NCI-H1092 (cell line): ENCODE measurements around the gene RYR3.

Source experiments
- DNase-seq: peaks from one replicate; lab custom pipeline; 2025; lab: John Stamatoyannopoulos, UW

Gene RYR3

DNA sequence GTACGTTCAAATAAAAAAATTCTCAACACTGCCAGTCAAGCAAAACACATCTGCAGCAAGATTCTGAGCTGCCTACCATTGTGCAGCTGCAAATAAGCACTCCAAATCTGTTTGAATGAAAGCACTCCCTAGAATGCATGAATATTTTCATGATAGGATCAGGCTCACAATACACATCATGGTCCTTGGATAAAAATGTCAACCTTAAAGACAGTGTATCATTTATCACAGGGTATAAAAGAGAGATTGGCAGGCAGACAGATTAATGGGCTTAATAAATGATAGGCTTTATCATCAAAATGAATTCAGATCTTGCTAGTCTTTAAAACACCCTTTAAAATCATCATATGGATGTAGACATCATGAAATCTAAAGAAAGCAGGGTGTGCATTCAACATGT is 9.2 kb downstream of the RYR3 start:
- DNase-seq = no peak

DNA sequence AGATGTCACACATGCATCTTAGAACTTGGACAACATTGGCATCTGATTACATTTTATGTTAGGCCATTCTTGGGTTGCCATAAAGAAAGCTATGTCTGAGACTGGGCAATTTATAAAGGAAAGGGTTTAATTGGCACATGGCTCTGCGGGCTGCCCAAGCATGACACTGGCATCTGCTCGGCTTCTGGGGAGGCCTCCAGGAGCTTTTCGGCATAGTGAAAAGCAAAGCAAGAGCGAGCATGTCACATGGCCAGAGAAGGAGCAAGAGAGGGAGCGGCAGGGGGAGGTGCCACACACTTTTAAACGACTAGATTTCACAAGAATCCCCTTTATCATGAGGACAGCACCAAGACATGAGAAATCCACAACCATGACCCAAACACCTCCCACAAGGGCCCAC is 11.3 kb downstream of the RYR3 start:
- no peak for DNase-seq

DNA sequence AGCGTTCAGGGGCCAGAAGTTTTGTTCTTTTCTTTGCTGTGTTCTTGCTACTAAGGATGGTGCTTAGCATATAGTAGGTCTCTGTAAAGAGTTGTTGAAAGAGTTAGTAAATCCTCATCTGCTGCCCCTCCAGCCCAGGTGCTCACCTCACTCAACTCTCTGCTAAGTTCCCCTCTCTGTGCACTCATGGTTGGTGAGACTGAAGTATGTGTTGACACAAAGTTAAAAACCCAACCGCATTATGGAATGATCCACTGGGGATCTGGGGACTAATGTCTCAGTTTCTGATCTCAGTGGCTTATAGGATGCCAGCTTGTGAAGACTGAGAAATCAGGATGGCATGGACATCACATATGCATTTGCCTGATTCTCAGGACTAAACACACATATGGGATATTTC is 13.8 kb downstream of the RYR3 start:
- no peak for DNase-seq

DNA sequence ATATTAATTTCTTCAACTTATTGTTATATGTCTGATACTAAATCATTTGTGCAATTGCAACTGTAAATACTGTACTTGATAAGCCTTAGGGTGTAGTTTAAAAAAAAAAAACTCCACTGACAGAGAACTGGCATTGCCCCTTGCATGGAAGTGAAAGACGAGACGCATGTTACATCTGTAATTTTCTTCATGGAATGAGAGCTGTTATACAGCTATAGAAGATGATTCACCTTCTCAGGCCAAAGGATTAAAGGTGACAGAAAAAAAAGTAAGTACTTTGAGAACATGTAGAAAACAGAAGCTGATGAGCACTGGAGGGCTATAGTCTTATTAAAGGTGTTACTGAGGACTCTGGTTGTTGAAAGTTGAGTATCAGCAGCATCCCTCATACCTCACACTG is 16.1 kb downstream of the RYR3 start:
- DNase-seq = no peak

DNA sequence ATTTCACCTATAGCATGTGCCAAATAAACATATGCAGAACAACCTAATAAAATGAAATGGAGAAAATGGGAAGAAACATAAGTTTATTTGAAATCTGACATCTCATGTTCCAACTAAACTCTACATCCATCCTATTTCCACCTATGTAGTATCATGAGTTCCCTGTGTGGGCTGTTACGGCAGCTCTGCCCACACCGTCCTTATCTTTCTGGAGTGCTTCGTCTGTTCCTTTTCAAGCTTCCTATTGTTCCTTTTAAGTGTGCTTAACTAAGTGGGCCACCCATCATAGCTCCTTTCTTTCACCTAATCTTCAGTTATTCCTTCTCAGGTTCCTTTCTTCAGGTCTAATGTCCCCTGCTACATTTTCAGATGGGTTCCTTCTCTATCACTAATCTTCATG is 17.3 kb downstream of the RYR3 start:
- no peak for DNase-seq

DNA sequence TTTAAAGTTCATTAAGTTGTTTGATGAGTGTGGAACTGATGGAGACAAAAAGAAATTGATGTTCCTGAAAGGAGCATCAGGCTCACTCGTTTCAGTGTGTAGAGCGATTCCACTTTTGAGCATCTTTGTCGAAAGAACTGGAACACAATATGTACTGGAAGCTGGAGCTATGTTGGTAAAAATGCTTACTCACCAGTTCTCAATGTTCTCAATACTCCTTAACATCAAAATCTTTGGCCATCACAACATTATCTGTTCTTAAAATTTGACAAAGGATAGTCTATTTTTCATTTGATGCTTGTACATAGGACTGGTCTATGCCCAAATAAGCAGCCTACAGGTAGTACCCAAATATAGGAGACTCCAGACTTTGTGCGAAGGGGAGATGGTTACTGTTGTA is 18.7 kb downstream of the RYR3 start:
- DNase-seq = no peak

- DNase-seq = no peak
Observed at GRCh38 chr15:33330931-33331330, 20.2 kb downstream of the RYR3 start.

- DNase-seq = no peak
Observed at GRCh38 chr15:33341953-33342352, 31.2 kb downstream of the RYR3 start.

GRCh38 chr15:33343275-33343674 is 32.5 kb downstream of the RYR3 start:
- DNase-seq = no peak

DNA sequence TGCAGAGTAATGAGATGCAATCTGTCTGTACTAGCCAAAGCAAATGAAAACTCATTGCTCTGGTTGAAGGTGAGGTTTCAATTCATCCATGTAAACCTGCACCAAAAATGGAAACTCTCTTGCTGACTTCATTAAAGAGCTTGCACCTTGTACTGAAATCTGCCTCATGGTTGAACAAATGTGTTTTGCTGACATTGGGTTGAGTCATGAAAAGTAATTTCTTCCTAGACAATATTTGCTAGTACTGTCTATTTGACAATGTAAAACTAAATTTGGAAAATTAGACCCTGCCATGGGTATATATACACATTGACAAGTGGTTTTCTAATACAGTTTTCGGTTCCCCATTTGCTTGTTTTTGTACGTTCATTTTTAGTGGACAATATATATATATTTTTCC is 33.3 kb downstream of the RYR3 start:
- DNase-seq = no peak

DNA sequence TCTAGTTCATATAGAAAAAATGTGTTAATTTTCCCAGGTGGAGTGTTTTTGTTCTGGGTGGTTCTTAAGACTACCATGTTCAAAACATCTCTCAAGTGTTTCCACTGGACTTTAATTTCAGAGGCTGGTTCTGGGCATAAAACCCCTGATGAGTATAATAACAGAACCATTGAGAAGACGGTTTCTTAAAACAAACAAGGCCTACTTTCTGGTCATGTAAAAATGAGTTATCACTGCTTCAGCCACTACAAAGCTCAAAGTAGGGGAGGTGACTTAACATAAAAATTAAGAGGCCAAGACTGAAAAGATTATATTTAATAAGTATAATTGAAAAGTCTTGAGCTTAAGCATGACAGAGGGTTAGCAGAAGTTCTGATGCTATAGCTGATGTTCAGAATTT is 33.8 kb downstream of the RYR3 start:
- no peak for DNase-seq

- no peak for DNase-seq
Observed at GRCh38 chr15:33354411-33354810, 43.6 kb downstream of the RYR3 start.

DNA sequence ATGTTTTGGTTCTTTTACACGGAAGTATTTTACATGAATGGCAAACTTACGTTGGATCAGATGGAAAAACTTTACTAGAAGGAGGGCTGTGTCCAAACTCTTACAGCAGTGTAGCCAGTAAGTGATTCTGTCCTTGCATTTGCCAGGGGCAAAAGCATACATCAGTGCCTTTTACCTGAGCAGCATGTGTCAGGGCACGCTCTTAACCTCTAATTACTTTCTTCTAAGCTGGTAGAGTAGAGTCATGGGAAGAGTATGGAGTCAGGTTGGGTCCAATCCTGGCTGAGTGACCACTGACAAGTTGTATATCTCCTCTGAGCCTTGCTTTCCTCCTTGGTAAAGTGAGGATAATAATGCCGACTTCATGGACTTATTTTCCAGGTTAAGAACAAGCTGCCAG is 47.1 kb downstream of the RYR3 start:
- DNase-seq = no peak

- DNase-seq = no peak
Observed at GRCh38 chr15:33358306-33358705, 47.5 kb downstream of the RYR3 start.

DNA sequence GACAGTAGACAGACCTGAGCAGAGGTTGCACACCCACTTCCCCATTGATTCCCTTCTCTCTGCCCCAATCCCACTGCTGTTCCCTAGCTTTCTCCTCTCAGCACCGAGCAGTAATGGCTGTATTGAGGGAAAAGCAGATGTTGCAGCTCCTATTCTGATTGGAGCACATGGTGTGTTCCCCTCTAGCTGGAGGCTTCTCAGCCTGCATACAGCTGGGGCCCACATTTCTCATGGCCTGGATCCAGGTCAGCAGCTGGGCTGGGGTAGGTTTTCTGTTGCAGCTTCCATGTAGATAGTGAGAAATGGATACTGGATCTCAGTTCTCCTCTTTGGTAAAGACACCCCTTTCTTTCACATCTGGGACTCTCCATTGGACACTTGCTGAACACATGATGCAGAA is 50.1 kb downstream of the RYR3 start:
- no peak for DNase-seq

GRCh38 chr15:33369941-33370622 is 59.3 kb downstream of the RYR3 start:
- DNase-seq = no peak

- DNase-seq = no peak
Observed at GRCh38 chr15:33370623-33371020, 59.9 kb downstream of the RYR3 start.

- no peak for DNase-seq
Observed at GRCh38 chr15:33371159-33371558, 60.4 kb downstream of the RYR3 start.

DNA sequence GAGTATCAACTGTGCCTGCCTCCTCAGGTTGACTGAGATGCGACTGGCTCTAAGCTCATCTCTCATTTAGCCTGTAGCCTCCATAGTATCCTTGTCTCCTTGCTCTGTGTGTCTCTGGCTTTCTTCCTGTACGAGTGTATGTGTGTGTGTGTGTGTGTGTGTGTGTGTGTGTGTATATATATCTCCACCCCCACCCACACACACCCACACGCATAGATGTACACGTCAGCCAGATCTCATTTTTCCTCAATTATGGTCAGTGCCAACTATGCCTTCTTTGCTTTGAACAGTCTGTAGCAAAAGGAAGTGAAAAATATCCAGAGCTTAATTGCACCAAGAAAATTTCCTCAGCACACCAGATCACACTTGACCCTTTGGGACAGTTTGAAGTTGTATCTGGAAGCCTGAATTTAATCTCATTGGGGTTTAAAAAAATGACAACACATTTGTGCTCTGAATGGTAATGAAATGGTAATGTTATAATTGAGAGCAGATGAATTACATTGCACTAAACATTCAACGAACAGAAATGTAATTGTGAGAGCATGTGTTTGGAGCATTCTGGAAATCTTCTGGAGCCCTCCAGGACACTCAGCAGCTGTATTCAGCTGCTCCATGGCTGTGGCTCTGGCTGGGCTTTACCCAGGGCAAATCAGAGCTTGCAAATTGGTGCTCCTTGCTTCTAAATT is 63.6 kb downstream of the RYR3 start:
- DNase-seq = no peak

DNA sequence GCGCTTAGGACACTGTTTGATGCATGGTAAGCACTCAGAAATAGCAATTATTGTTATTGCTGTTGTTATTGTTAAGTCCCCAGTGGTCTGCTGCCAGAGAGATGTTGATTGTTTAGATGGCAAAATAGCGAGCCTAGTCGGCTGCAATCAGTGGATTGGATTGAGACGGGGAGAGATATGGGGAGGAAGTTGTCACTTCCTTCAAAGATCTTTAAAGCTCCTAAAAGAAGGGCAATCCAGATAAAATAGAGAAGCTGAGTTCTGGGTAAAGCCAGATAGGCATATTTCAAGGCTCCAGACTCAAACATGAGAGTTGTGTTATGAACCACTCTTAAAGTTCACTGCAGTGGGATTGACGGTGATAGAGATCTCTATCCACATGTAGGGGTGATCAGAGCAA is 64.5 kb downstream of the RYR3 start:
- no peak for DNase-seq

DNA sequence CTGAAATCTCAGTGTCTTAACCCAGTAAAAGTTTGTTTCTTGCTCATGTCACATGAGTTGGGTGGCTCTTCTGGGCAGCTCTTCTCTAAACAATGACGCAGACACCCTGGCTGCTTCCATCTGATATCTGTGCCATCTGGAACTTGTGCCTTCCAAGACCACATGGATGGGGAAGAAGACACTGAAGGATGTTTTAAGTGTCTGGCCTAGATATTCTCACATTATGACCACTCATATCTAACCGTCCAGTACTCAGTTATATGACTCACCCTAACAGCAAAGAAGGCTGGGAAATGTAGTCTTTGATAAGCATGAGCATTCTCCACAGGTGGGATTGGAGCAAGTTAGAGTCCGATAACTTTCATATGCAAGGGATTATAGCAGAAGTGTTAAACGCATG is 66.4 kb downstream of the RYR3 start:
- no peak for DNase-seq

GRCh38 chr15:33378866-33379480 is 68.2 kb downstream of the RYR3 start:
- DNase-seq = no peak

GRCh38 chr15:33380406-33380805 is 69.6 kb downstream of the RYR3 start:
- no peak for DNase-seq

DNA sequence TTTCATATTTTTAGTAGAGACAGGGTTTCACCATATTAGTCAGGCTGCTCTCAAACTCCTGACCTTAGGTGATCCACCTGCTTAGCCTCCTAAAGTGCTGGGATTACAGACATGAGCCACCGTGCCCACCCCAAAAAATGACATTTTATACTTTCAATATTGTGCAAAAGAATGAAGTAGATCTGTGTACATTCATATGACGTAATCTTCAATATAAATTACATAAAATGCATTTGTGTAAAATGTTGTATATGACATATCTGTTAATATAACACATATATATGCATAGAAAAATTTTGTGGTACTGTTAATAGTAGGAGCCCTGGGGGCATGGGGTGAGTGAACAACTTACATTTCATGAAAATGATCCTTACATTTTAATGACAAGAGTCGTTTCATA is 71.7 kb downstream of the RYR3 start:
- DNase-seq = no peak
